Skeletal muscle satellite cell (primary cell): ENCODE data around the gene ESPL1.

Experiments
- H3K27me3 ChIP-seq: 2 replicates; pipeline ENCODE4 v1.7.0; 2013; ENCODE audit warnings: low read length; ENCODE audit not compliant: control insufficient read depth, insufficient read depth
- H3K36me3 ChIP-seq: 2 replicates; pipeline ENCODE4 v1.7.0; 2013; ENCODE audit warnings: mild to moderate bottlenecking, control low read depth, low read length; ENCODE audit not compliant: insufficient read depth
- H3K4me1 ChIP-seq: 2 replicates; pipeline ENCODE4 v1.7.0; 2013; ENCODE audit warnings: low read length; ENCODE audit not compliant: control insufficient read depth, insufficient read depth
- H3K4me2 ChIP-seq: 2 replicates; pipeline ENCODE4 v1.7.0; 2013; ENCODE audit warnings: mild to moderate bottlenecking, low read length
- H3K4me3 ChIP-seq: 2 replicates; pipeline ENCODE4 v1.7.0; 2013; ENCODE audit warnings: low read length
- H3K9ac ChIP-seq: 2 replicates; pipeline ENCODE4 v1.7.0; 2013; ENCODE audit warnings: mild to moderate bottlenecking, low read depth, low read length, moderate library complexity
- H3K9me3 ChIP-seq: replicated peaks from 2 replicates; pipeline ENCODE4 v1.7.0; 2013; ENCODE audit warnings: mild to moderate bottlenecking, control low read depth, low read length

The ESPL1 gene

GRCh38 chr12:53224061-53224896 lies 43.8 kb upstream of the ESPL1 start:
- Histone ChIP-seq H3K27me3 (no peaks in the 10 kb centered on the region), H3K36me3 (peaks cover 10% of the 10 kb centered on the region), H3K4me3 (no peak overlapping the region), H3K9me3 (no peaks in the 10 kb centered on the region), H3K4me1 (peaks cover 30% of the 10 kb centered on the region), H3K9ac (no peak overlapping the region), H3K4me2 (no peak overlapping the region)

GRCh38 chr12:53224897-53225634 lies 43.0 kb upstream of the ESPL1 start:
- Histone ChIP-seq H3K4me2 (no peak overlapping the region), H3K9me3 (no peaks in the 10 kb centered on the region), H3K36me3 (peaks cover 10% of the 10 kb centered on the region), H3K4me3 (no peak overlapping the region), H3K27me3 (no peaks in the 10 kb centered on the region), H3K4me1 (peaks cover 30% of the 10 kb centered on the region), H3K9ac (no peak overlapping the region)

GRCh38 chr12:53225635-53226424 lies 42.3 kb upstream of the ESPL1 start:
- H3K4me2 ChIP-seq, result no peak overlapping the region

GRCh38 chr12:53226815-53227214 lies 41.3 kb upstream of the ESPL1 start:
- no peaks in the 10 kb centered on the region for H3K27me3 ChIP-seq
- no peak overlapping the region for H3K4me2 ChIP-seq
- H3K36me3 ChIP-seq, result peaks cover 10% of the 10 kb centered on the region
- peaks cover 32% of the 10 kb centered on the region for H3K4me1 ChIP-seq
- no peaks in the 10 kb centered on the region for H3K9me3 ChIP-seq
- no peak overlapping the region for H3K9ac ChIP-seq
- no peak overlapping the region for H3K4me3 ChIP-seq

More at GRCh38 chr12:53225635-53226424, 42.3 kb upstream of the ESPL1 start:
- H3K9ac ChIP-seq, result no peak overlapping the region
- no peaks in the 10 kb centered on the region for H3K27me3 ChIP-seq
- peaks cover 10% of the 10 kb centered on the region for H3K36me3 ChIP-seq
- peaks cover 28% of the 10 kb centered on the region for H3K4me1 ChIP-seq
- H3K9me3 ChIP-seq, result no peaks in the 10 kb centered on the region
- no peak overlapping the region for H3K4me3 ChIP-seq

GRCh38 chr12:53227341-53227740 lies 40.8 kb upstream of the ESPL1 start:
- H3K4me2 ChIP-seq, result no peak overlapping the region

GRCh38 chr12:53227836-53228235 lies 40.3 kb upstream of the ESPL1 start:
- Histone ChIP-seq H3K36me3 (peaks cover 10% of the 10 kb centered on the region), H3K4me2 (no peak overlapping the region), H3K9me3 (no peaks in the 10 kb centered on the region), H3K4me1 (peaks cover 28% of the 10 kb centered on the region), H3K27me3 (no peaks in the 10 kb centered on the region), H3K4me3 (no peak overlapping the region), H3K9ac (no peak overlapping the region)

More at GRCh38 chr12:53227341-53227740, 40.8 kb upstream of the ESPL1 start:
- peaks cover 28% of the 10 kb centered on the region for H3K4me1 ChIP-seq
- no peaks in the 10 kb centered on the region for H3K9me3 ChIP-seq
- no peak overlapping the region for H3K4me3 ChIP-seq
- peaks cover 10% of the 10 kb centered on the region for H3K36me3 ChIP-seq
- no peaks in the 10 kb centered on the region for H3K27me3 ChIP-seq
- H3K9ac ChIP-seq, result no peak overlapping the region

GRCh38 chr12:53229454-53229853 lies 38.6 kb upstream of the ESPL1 start:
- H3K4me3 ChIP-seq, result no peak overlapping the region
- no peak overlapping the region for H3K4me2 ChIP-seq
- H3K36me3 ChIP-seq, result peaks cover 6% of the 10 kb centered on the region
- H3K9me3 ChIP-seq, result no peaks in the 10 kb centered on the region
- H3K4me1 ChIP-seq, result peaks cover 32% of the 10 kb centered on the region
- H3K27me3 ChIP-seq, result no peaks in the 10 kb centered on the region
- no peak overlapping the region for H3K9ac ChIP-seq

GRCh38 chr12:53230108-53230845 lies 37.8 kb upstream of the ESPL1 start:
- Histone ChIP-seq H3K9me3 (no peaks in the 10 kb centered on the region), H3K27me3 (no peaks in the 10 kb centered on the region), H3K9ac (no peak overlapping the region), H3K4me2 (peak overlapping the region; percentile 93), H3K4me1 (peaks cover 32% of the 10 kb centered on the region), H3K36me3 (peaks cover 6% of the 10 kb centered on the region), H3K4me3 (no peak overlapping the region)

- Histone ChIP-seq H3K9ac (peak overlapping the region; percentile 79), H3K27me3 (peaks cover 7% of the 10 kb centered on the region), H3K4me1 (peaks cover 32% of the 10 kb centered on the region), H3K4me2 (peak overlapping the region; percentile 93), H3K9me3 (no peaks in the 10 kb centered on the region), H3K36me3 (peaks cover 6% of the 10 kb centered on the region), H3K4me3 (peak overlapping the region; percentile 78)
These were observed 36.5 kb upstream of the ESPL1 start for GRCh38 chr12:53231671-53231920.

- H3K9me3 ChIP-seq, result no peaks in the 10 kb centered on the region
- H3K27me3 ChIP-seq, result peaks cover 12% of the 10 kb centered on the region
- peaks cover 32% of the 10 kb centered on the region for H3K4me1 ChIP-seq
- H3K4me2 ChIP-seq, result peak within 1 kb of the TSS; percentile 93
- peak within 1 kb of the TSS; percentile 78 for H3K4me3 ChIP-seq
- peak within 1 kb of the TSS; percentile 79 for H3K9ac ChIP-seq
- H3K36me3 ChIP-seq, result peaks cover 3% of the 10 kb centered on the region
These were observed 36.0 kb upstream of the ESPL1 start, which contains the start of gene RARG for GRCh38 chr12:53231921-53232645. Gene RARG (minus strand): TSS chr12:53232209. CDS start chr12:53227545, 4,664 bp downstream.
